Naive B cell (primary cell): ENCODE data around the gene FBXL15. TPM values are rescaled to one million over a fixed set of nuclear protein-coding genes. Genes with fewer than 3 reads are reported as not detected.
A peak's percentile ranks its signal among the peaks of the same experiment; 100 is the strongest.

ENCODE experiments used
- ATAC-seq, 2 donors: fragments of 150-1000 bp; cut with Tn5 transposase; 2 replicates each; pipeline ENCODE4 v1.10.0; 2021; ENCODE audit warnings: low read depth in 2 of 2, mild to moderate bottlenecking in 2 of 2, moderate library complexity in 2 of 2
- DNase-seq: peaks from one replicate; pipeline ENCODE4 v3.0.0; 2022
- H3K27ac Mint-ChIP-seq, 6 donors: one replicate each; pipeline ENCODE4 v1.8.0; 2020 to 2022; ENCODE audit warnings: mild to moderate bottlenecking in 6 of 6, mixed read lengths in 6 of 6, moderate library complexity in 5 of 6, inconsistent platforms in 2 of 6
- H3K27me3 Mint-ChIP-seq, 3 donors: one replicate each; pipeline ENCODE4 v1.8.0; 2021 to 2022; ENCODE audit warnings: mixed read lengths in 3 of 3, mild to moderate bottlenecking in 1 of 3
- H3K36me3 Mint-ChIP-seq, 2 donors: one replicate each; pipeline ENCODE4 v1.8.0; 2020 to 2022; ENCODE audit warnings: mixed read lengths in 2 of 2, inconsistent platforms in 1 of 2, mild to moderate bottlenecking in 1 of 2
- H3K4me1 Mint-ChIP-seq, 3 donors: one replicate each; pipeline ENCODE4 v1.8.0; 2020 to 2022; ENCODE audit warnings: mixed read lengths in 3 of 3, inconsistent platforms in 1 of 3, mild to moderate bottlenecking in 1 of 3, moderate library complexity in 1 of 3
- H3K4me3 Mint-ChIP-seq, 8 donors: one replicate each; pipeline ENCODE4 v1.8.0; 2020 to 2022; ENCODE audit warnings: mild to moderate bottlenecking in 8 of 8, mixed read lengths in 8 of 8, moderate library complexity in 8 of 8, inconsistent platforms in 2 of 8
- H3K9me3 Mint-ChIP-seq, 7 donors: one replicate each; pipeline ENCODE4 v1.8.0; 2020 to 2022; ENCODE audit warnings: mixed read lengths in 7 of 7, mild to moderate bottlenecking in 5 of 7, inconsistent platforms in 2 of 7, moderate library complexity in 1 of 7
- polyA plus RNA-seq, 6 donors: library from polyadenylated mRNA; unstranded; fragments of 300-500 nt; fragmentation: Illumina TruSeq; gene quantifications; one replicate each; pipeline ENCODE4 v1.2.3, GENCODE V29; 2021; ENCODE audit warnings: low read depth in 6 of 6

FBXL15 gene
- polyA plus RNA-seq, 6 donors from 2014 or later, result 15.9 to 24.9 (median 20.9) TPM

- ATAC-seq (no peak), DNase-seq (no peak)
- no peaks in the 10 kb centered on the region for H3K36me3 Mint-ChIP-seq
- H3K9me3 Mint-ChIP-seq, result peaks cover 0 to 1% (median 0%) of the 10 kb centered on the region in 7 donors
- peak overlapping the region; percentile 89 to 99 (median 96) for H3K4me3 Mint-ChIP-seq
- no peaks in the 10 kb centered on the region for H3K27me3 Mint-ChIP-seq
- H3K4me1 Mint-ChIP-seq, result peaks cover 33 to 52% (median 47%) of the 10 kb centered on the region in 3 donors
- H3K27ac Mint-ChIP-seq, result peak overlapping the region; percentile 58 to 96 (median 74)
Measured at GRCh38 chr10:102431452-102432124, 11.0 kb downstream of the FBXL15 start.

- ATAC-seq (peak; percentile 95 to 96), DNase-seq (peak; percentile 89)
- peak within 1 kb of the TSS; percentile 89 to 99 (median 96) for H3K4me3 Mint-ChIP-seq
- H3K27ac Mint-ChIP-seq, result peak within 1 kb of the TSS; percentile 89 to 96 (median 92)
- no peaks in the 10 kb centered on the region for H3K27me3 Mint-ChIP-seq
- peaks cover 0 to 1% (median 0%) of the 10 kb centered on the region in 7 donors for H3K9me3 Mint-ChIP-seq
- no peaks in the 10 kb centered on the region for H3K36me3 Mint-ChIP-seq
- H3K4me1 Mint-ChIP-seq, result peaks cover 31 to 48% (median 48%) of the 10 kb centered on the region in 3 donors
Measured at GRCh38 chr10:102432162-102432950, 11.7 kb downstream of the FBXL15 start, which contains the start of gene CUEDC2. CUEDC2 (minus strand) TSS chr10:102432574; CDS start chr10:102425188, 7,386 bp downstream.

GRCh38 chr10:102433619-102434046, 13.0 kb downstream of the FBXL15 start:
- DNase-seq (no peak), ATAC-seq (no peak)
- H3K27me3 Mint-ChIP-seq, result no peaks in the 10 kb centered on the region
- no peaks in the 10 kb centered on the region for H3K36me3 Mint-ChIP-seq
- peak overlapping the region in 4 of 6 donors; percentile 89 to 95 (median 92) for H3K27ac Mint-ChIP-seq
- peaks cover 27 to 48% (median 45%) of the 10 kb centered on the region in 3 donors for H3K4me1 Mint-ChIP-seq
- H3K9me3 Mint-ChIP-seq, result peaks cover 0 to 1% (median 0%) of the 10 kb centered on the region in 7 donors
- peak overlapping the region; percentile 89 to 99 (median 96) for H3K4me3 Mint-ChIP-seq

GRCh38 chr10:102434394-102435132, 13.9 kb downstream of the FBXL15 start:
- peaks cover 27 to 48% (median 45%) of the 10 kb centered on the region in 3 donors for H3K4me1 Mint-ChIP-seq
- peak overlapping the region in 2 of 6 donors; percentile 16 to 59 for H3K27ac Mint-ChIP-seq
- H3K27me3 Mint-ChIP-seq, result no peaks in the 10 kb centered on the region
- H3K9me3 Mint-ChIP-seq, result peaks cover 0 to 1% (median 0%) of the 10 kb centered on the region in 7 donors
- H3K36me3 Mint-ChIP-seq, result no peaks in the 10 kb centered on the region
- peak overlapping the region; percentile 12 to 99 (median 66) for H3K4me3 Mint-ChIP-seq
- no peak for DNase-seq
- no peak for ATAC-seq

GRCh38 chr10:102435133-102435497, 14.5 kb downstream of the FBXL15 start:
- peak overlapping the region in 7 of 8 donors; percentile 16 to 99 (median 69) for H3K4me3 Mint-ChIP-seq
- no peak for ATAC-seq

GRCh38 chr10:102435529-102436233, 15.0 kb downstream of the FBXL15 start:
- peak overlapping the region; percentile 16 to 99 (median 70) for H3K4me3 Mint-ChIP-seq
- DNase-seq, result no peak
- H3K36me3 Mint-ChIP-seq, result no peaks in the 10 kb centered on the region
- H3K4me1 Mint-ChIP-seq, result peaks cover 26 to 48% (median 45%) of the 10 kb centered on the region in 3 donors
- ATAC-seq, result no peak
- H3K9me3 Mint-ChIP-seq, result peaks cover 0 to 1% (median 0%) of the 10 kb centered on the region in 7 donors
- no peaks in the 10 kb centered on the region for H3K27me3 Mint-ChIP-seq
- peak overlapping the region in 2 of 6 donors; percentile 16 to 32 for H3K27ac Mint-ChIP-seq

More at GRCh38 chr10:102435133-102435497, 14.5 kb downstream of the FBXL15 start:
- H3K4me1 Mint-ChIP-seq, result peaks cover 27 to 48% (median 45%) of the 10 kb centered on the region in 3 donors
- peak overlapping the region in 3 of 6 donors; percentile 9 to 32 (median 16) for H3K27ac Mint-ChIP-seq
- no peaks in the 10 kb centered on the region for H3K36me3 Mint-ChIP-seq
- peaks cover 0 to 1% (median 0%) of the 10 kb centered on the region in 7 donors for H3K9me3 Mint-ChIP-seq
- no peaks in the 10 kb centered on the region for H3K27me3 Mint-ChIP-seq
- DNase-seq, result no peak

GRCh38 chr10:102436312-102436711, 15.7 kb downstream of the FBXL15 start:
- no peaks in the 10 kb centered on the region for H3K27me3 Mint-ChIP-seq
- H3K4me3 Mint-ChIP-seq, result peak overlapping the region in 6 of 8 donors; percentile 58 to 99 (median 72)
- H3K4me1 Mint-ChIP-seq, result peaks cover 25 to 48% (median 45%) of the 10 kb centered on the region in 3 donors
- DNase-seq, result no peak
- H3K27ac Mint-ChIP-seq, result no peak overlapping the region
- H3K9me3 Mint-ChIP-seq, result peaks cover 0 to 1% (median 0%) of the 10 kb centered on the region in 7 donors
- no peak for ATAC-seq
- H3K36me3 Mint-ChIP-seq, result no peaks in the 10 kb centered on the region

- Mint-ChIP-seq H3K4me3 (peak overlapping the region in 1 of 8 donors; percentile 47), H3K9me3 (peaks cover 0 to 1% (median 0%) of the 10 kb centered on the region in 7 donors), H3K27ac (no peak overlapping the region), H3K4me1 (peaks cover 18 to 36% (median 36%) of the 10 kb centered on the region in 3 donors), H3K27me3 (no peaks in the 10 kb centered on the region), H3K36me3 (no peaks in the 10 kb centered on the region)
- DNase-seq (no peak), ATAC-seq (no peak)
Measured at GRCh38 chr10:102437515-102437914, 16.9 kb downstream of the FBXL15 start.

GRCh38 chr10:102438374-102438773, 17.7 kb downstream of the FBXL15 start:
- H3K36me3 Mint-ChIP-seq, result no peaks in the 10 kb centered on the region
- H3K4me3 Mint-ChIP-seq, result no peak overlapping the region
- DNase-seq (no peak), ATAC-seq (no peak)
- H3K27me3 Mint-ChIP-seq, result no peaks in the 10 kb centered on the region
- H3K9me3 Mint-ChIP-seq, result no peaks in the 10 kb centered on the region
- H3K27ac Mint-ChIP-seq, result no peak overlapping the region
- peaks cover 14 to 28% (median 27%) of the 10 kb centered on the region in 3 donors for H3K4me1 Mint-ChIP-seq

GRCh38 chr10:102444851-102445250, 24.2 kb downstream of the FBXL15 start:
- no peak overlapping the region for H3K27ac Mint-ChIP-seq
- peaks cover 7 to 8% (median 7%) of the 10 kb centered on the region in 3 donors for H3K4me1 Mint-ChIP-seq
- DNase-seq (no peak), ATAC-seq (no peak)
- H3K27me3 Mint-ChIP-seq, result no peaks in the 10 kb centered on the region
- H3K9me3 Mint-ChIP-seq, result no peaks in the 10 kb centered on the region
- H3K36me3 Mint-ChIP-seq, result no peaks in the 10 kb centered on the region
- H3K4me3 Mint-ChIP-seq, result no peak overlapping the region

GRCh38 chr10:102449321-102450123, 28.9 kb downstream of the FBXL15 start:
- H3K27ac Mint-ChIP-seq, result peak overlapping the region; percentile 86 to 98 (median 97)
- peaks cover 20 to 26% (median 22%) of the 10 kb centered on the region in 3 donors for H3K4me1 Mint-ChIP-seq
- no peaks in the 10 kb centered on the region for H3K27me3 Mint-ChIP-seq
- H3K4me3 Mint-ChIP-seq, result peak overlapping the region; percentile 92 to 98 (median 96)
- DNase-seq, result peak; percentile 81
- H3K9me3 Mint-ChIP-seq, result no peaks in the 10 kb centered on the region
- no peaks in the 10 kb centered on the region for H3K36me3 Mint-ChIP-seq
- peak; percentile 65 to 69 for ATAC-seq

- DNase-seq, result no peak
- Mint-ChIP-seq H3K36me3 (no peaks in the 10 kb centered on the region), H3K4me3 (peak overlapping the region; percentile 92 to 98 (median 96)), H3K9me3 (no peaks in the 10 kb centered on the region), H3K27ac (peak overlapping the region; percentile 86 to 98 (median 97)), H3K4me1 (peaks cover 20 to 26% (median 22%) of the 10 kb centered on the region in 3 donors), H3K27me3 (no peaks in the 10 kb centered on the region)
- no peak for ATAC-seq
Measured at GRCh38 chr10:102450124-102450373, 29.4 kb downstream of the FBXL15 start.
